ENCODE data around the gene CLEC4A. TPM values are rescaled to one million over a fixed set of nuclear protein-coding genes. Genes with fewer than 3 reads are reported as not detected.
"Not testable (repeated sequence)": the region's sequence is repeated elsewhere in the genome, so short reads cannot be mapped to it uniquely, and the experiment has no call there.

Gene CLEC4A
- total RNA-seq: under 1 TPM in 1 of 2 experiments, not detected in 1; 0.34 TPM

DNA sequence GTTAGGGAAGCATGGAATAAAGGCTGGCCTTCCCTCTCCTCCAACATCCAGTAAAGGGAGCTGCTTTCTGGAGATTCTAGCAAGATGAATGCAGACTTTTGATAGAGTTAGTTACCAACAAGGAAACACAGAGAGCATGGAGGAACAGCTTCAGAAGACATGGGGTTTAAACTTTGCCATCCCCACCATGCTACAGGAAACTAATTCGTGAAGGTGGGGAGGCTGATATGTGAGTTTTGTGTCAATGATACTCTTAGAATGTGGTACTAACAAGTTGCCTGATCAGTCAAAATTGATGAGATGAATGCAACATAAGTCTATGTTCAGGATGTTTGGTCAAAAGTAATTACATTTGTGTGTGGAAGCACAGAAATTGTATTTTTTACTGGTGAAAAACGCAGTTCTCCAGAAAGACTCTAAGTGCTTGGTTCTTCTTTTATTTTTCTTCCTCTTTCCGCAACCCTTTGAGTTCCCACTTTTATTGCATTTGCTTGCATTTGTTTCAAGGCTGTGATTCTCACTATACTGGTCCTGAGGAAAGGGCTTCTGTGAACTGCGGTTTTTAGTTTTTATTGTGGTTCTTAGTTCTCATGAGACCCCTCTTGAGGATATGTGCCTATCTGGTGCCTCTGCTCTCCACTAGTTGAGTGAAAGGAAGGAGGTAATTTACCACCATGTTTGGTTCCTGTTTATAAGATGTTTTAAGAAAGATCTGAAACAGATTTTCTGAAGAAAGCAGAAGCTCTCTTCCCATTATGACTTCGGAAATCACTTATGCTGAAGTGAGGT, at the start of gene CLEC4A:
TSS of gene CLEC4A (plus strand) at position 494 of the 789 bp plus-strand sequence. CDS start at position 756, 262 bp downstream.
- H3K27me3 Mint-ChIP-seq (ENCODE audit: low read depth): no peaks in the 10 kb centered on the region
- no peak for ATAC-seq
- no peak for DNase-seq
- ChIA-PET POLR2A (no interaction called here), CTCF (interaction anchor here (1.2 to 1.5 kb wide), 2 partner anchors 14 to 114 kb away, joined by 3 to 5 read pairs; no protein-coding TSS in a partner anchor)
- H3K27ac Mint-ChIP-seq: no peak within 1 kb of the TSS
- H3K36me3 Mint-ChIP-seq (ENCODE audit: low read depth): peaks cover 4% of the 10 kb centered on the region
- no peaks in the 10 kb centered on the region for H3K9me3 Mint-ChIP-seq (ENCODE audit: insufficient read depth)
- no peak within 1 kb of the TSS for H3K4me3 Mint-ChIP-seq
- peaks cover 19% of the 10 kb centered on the region for H3K4me1 Mint-ChIP-seq (ENCODE audit: low read depth)

DNA sequence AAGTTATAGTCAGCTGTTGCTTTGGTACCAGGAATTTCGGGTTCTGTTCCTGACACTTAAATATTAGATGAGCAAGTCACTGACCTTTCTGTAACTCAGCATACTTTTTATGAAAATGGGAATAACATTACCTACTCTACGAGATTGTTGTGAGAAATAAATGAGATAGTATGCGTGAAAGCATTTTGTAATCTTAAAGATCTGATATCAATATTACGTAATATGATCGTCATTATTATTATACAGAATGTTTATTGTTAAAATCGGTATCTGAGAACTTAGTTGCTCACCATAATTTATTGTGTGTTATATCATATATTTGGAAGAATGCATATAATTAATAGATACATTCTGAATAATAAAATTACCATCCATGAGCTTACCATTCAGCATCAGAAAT, 47.5 kb upstream of the CLEC4A start:
- Mint-ChIP-seq H3K27me3 (ENCODE audit: low read depth) (peaks cover 3% of the 10 kb centered on the region), H3K4me1 (ENCODE audit: low read depth) (peaks cover 25% of the 10 kb centered on the region), H3K36me3 (ENCODE audit: low read depth) (no peaks in the 10 kb centered on the region), H3K4me3 (no peak overlapping the region), H3K27ac (no peak overlapping the region), H3K9me3 (ENCODE audit: insufficient read depth) (no peaks in the 10 kb centered on the region)
- POLR2A ChIA-PET: no interaction called here
- DNase-seq (no peak), ATAC-seq (no peak)
- CTCF ChIA-PET: interaction anchor here (1.0 to 8.1 kb wide), 6 partner anchors 8 to 69 kb away, joined by 3 to 235 read pairs (median 4); partner anchors contain the start of gene C3AR1

DNA sequence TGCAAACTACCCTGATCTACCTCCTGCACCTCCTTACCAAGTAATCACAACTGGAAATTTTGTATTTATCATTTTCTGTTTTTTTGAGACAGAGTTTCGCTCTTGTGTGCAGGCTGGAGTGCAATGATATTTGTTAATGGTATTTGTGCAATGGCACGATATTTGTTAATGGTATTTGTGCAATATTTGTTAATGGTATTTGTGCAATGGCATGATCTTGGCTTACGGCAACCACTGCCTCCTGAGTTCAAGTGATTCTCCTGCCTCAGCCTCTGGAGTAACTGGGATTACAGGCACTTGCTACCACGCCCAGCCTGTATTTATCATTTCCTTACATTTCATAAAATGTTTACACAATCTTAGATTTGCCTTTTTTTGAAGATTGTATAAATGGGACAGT, 47.1 kb upstream of the CLEC4A start:
- H3K36me3 Mint-ChIP-seq (ENCODE audit: low read depth): no peaks in the 10 kb centered on the region
- POLR2A ChIA-PET: interaction anchor here (1.2 kb wide), 1 partner anchor 38 kb away, joined by 6 read pairs; no protein-coding TSS in a partner anchor
- H3K4me1 Mint-ChIP-seq (ENCODE audit: low read depth): peaks cover 29% of the 10 kb centered on the region

DNA sequence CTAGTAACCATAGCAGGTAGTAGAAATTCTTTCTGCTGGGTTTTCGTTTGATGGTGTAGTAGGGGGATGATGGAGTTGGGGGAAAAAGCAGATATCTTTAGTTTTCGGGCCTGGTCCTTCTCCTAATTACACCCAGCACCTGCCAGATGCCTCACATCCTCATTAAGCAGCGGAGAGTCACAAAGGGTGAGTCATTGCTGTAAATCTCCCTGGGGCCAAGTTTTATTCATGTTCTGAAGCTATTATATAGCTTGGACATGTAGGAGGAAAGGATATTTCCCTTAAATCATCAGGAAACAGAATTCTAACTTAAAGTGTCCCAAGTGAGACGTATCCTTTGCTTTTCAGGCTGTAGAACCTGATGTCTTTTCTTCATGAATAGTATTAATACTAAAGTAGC, 46.2 kb upstream of the CLEC4A start:
- DNase-seq: no peak
- POLR2A ChIA-PET: interaction anchor here (1.2 kb wide), 1 partner anchor 38 kb away, joined by 6 read pairs; no protein-coding TSS in a partner anchor
- Mint-ChIP-seq H3K4me1 (ENCODE audit: low read depth) (peaks cover 29% of the 10 kb centered on the region), H3K27me3 (ENCODE audit: low read depth) (no peaks in the 10 kb centered on the region), H3K27ac (no peak overlapping the region), H3K4me3 (no peak overlapping the region), H3K9me3 (ENCODE audit: insufficient read depth) (no peaks in the 10 kb centered on the region), H3K36me3 (ENCODE audit: low read depth) (peaks cover under 1% of the 10 kb centered on the region)
- ATAC-seq: no peak
- CTCF ChIA-PET: interaction anchor here (1.0 to 8.1 kb wide), 11 partner anchors 11 to 144 kb away, joined by 3 to 235 read pairs (median 7); partner anchors contain the start of gene C3AR1

More for the DNA sequence above, 47.1 kb upstream of the CLEC4A start:
- H3K9me3 Mint-ChIP-seq (ENCODE audit: insufficient read depth): no peaks in the 10 kb centered on the region
- CTCF ChIA-PET: interaction anchor here (1.0 to 8.1 kb wide), 9 partner anchors 9 to 143 kb away, joined by 3 to 235 read pairs (median 7); partner anchors contain the start of gene C3AR1
- ATAC-seq (no peak), DNase-seq (no peak)
- H3K4me3 Mint-ChIP-seq: no peak overlapping the region
- no peak overlapping the region for H3K27ac Mint-ChIP-seq
- H3K27me3 Mint-ChIP-seq (ENCODE audit: low read depth): peaks cover 3% of the 10 kb centered on the region

DNA sequence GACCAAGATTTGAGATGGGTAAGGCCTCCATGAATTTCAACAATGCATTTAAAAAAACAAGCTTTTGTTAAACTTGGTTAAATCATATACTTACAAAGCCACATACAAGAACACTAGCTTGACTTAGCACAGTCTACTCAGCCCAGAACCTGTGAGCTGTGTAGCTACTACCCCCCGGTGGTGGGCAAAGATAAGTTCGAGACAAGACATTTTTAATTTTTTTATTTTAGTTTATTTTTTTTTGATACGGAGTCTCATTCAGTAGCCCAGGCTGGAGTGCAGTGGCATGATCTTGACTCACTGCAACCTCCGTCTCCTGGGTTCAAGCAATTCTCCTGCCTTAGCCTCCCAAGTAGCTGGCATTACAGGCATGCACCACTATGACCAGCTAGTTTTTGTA, 45.0 kb upstream of the CLEC4A start:
- CTCF ChIA-PET: interaction anchor here (0.6 to 8.1 kb wide), 30 partner anchors 8 to 436 kb away, joined by 3 to 235 read pairs (median 6); partner anchors contain the start of genes C3AR1 and FOXJ2
- ATAC-seq (no peak), DNase-seq (peak; percentile 72)
- peaks cover 8% of the 10 kb centered on the region for H3K36me3 Mint-ChIP-seq (ENCODE audit: low read depth)
- H3K4me3 Mint-ChIP-seq: no peak overlapping the region
- POLR2A ChIA-PET: interaction anchor here (0.8 to 1.4 kb wide), 8 partner anchors 12 to 143 kb away, joined by 3 to 7 read pairs (median 4); partner anchors contain the start of genes C3AR1 and SLC2A3
- no peak overlapping the region for H3K27ac Mint-ChIP-seq
- H3K9me3 Mint-ChIP-seq (ENCODE audit: insufficient read depth): no peaks in the 10 kb centered on the region
- no peaks in the 10 kb centered on the region for H3K27me3 Mint-ChIP-seq (ENCODE audit: low read depth)
- peaks cover 31% of the 10 kb centered on the region for H3K4me1 Mint-ChIP-seq (ENCODE audit: low read depth)

DNA sequence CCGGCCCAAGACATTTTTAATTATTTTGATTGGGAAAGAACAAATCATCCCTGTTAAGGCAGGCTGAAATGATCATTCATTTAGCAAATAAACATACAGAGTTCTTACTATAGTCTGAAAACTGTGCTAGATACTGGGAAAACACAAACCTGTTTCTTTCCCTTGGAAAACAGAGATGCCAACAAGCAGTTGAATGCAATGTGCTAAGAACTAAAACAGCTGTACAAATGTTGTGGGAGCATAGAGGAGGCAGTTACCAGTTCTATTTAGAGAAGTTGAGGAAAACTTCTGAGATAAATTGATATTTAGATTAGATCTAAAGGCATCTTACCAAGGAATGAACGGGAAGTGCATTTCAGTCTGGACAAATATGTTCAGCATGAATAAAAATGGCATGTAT, 44.5 kb upstream of the CLEC4A start:
- ChIA-PET POLR2A (interaction anchor here (0.8 to 1.4 kb wide), 6 partner anchors 12 to 118 kb away, joined by 3 to 7 read pairs (median 4); partner anchors contain the start of gene C3AR1), CTCF (interaction anchor here (0.6 to 8.1 kb wide), 24 partner anchors 9 to 246 kb away, joined by 3 to 235 read pairs (median 7); partner anchors contain the start of genes C3AR1 and FOXJ2)
- no peak for DNase-seq
- ATAC-seq: no peak
- Mint-ChIP-seq H3K4me3 (no peak overlapping the region), H3K36me3 (ENCODE audit: low read depth) (peaks cover 9% of the 10 kb centered on the region), H3K4me1 (ENCODE audit: low read depth) (peaks cover 37% of the 10 kb centered on the region), H3K27ac (no peak overlapping the region), H3K27me3 (ENCODE audit: low read depth) (no peaks in the 10 kb centered on the region), H3K9me3 (ENCODE audit: insufficient read depth) (no peaks in the 10 kb centered on the region)

DNA sequence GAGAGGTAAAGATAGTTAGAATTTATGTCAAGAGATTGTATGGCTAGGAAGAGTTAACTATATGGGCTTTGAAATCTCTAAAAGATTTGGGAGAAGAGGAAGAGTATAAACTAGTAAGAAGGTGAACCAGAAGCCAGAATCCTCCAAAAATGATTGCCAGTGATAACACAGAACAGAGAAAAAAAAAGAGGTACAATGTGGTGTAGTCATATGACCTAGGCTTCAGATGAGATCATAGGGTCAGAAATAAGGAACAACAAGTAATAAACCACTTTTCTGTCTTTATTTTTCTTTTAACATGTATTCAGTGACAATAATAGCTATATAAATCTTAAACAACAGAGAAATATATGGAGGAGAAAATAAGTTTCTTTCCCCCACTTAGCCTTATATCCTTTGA, 43.3 kb upstream of the CLEC4A start:
- ATAC-seq (no peak), DNase-seq (no peak)
- Mint-ChIP-seq H3K4me3 (peak overlapping the region; percentile 0), H3K4me1 (ENCODE audit: low read depth) (peaks cover 47% of the 10 kb centered on the region), H3K9me3 (ENCODE audit: insufficient read depth) (no peaks in the 10 kb centered on the region), H3K36me3 (ENCODE audit: low read depth) (peaks cover 18% of the 10 kb centered on the region), H3K27me3 (ENCODE audit: low read depth) (no peaks in the 10 kb centered on the region), H3K27ac (peak overlapping the region; percentile 54)
- ChIA-PET POLR2A (no interaction called here), CTCF (interaction anchor here (1.0 to 8.1 kb wide), 3 partner anchors 10 to 147 kb away, joined by 3 to 235 read pairs (median 4); no protein-coding TSS in a partner anchor)

DNA sequence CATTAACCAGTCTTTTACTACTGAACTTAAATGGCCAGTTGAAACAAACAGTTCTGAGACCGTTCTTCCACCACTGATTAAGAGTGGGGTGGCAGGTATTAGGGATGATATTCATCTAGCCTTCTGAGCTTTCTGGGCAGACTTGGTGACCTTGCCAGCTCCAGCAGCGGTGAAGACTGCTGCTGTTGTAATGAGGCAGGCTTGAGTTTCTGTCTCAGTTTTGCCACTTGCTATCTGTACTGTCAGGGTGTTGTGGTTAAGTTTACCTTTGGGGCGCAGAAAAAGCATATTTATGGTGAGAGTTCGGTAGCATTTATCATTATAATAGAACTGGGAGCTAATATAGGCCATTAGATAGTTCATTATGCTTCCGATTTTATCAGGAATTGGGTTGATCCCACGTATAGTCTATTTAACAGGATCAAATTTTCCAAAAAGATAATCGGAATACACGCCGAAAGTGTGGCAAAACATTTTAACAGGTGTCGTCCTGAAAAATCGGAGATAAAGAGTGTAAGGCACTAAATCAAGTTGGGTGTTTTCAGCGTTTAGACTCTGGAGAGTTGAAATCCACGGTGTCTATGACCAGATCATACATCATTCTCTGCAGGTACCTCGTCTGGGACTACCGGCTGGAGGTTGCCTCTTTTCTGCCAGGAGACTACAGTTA, 42.0 kb upstream of the CLEC4A start:
- Mint-ChIP-seq H3K4me3 (peak overlapping the region; percentile 95), H3K27me3 (ENCODE audit: low read depth) (no peaks in the 10 kb centered on the region), H3K9me3 (ENCODE audit: insufficient read depth) (no peaks in the 10 kb centered on the region), H3K27ac (peak overlapping the region; percentile 97), H3K36me3 (ENCODE audit: low read depth) (peaks cover 25% of the 10 kb centered on the region), H3K4me1 (ENCODE audit: low read depth) (peaks cover 55% of the 10 kb centered on the region)
- peak; percentile 22 for ATAC-seq
- DNase-seq: peak; percentile 57
- POLR2A ChIA-PET: interaction anchor here (0.6 to 1.2 kb wide), 7 partner anchors 8 to 146 kb away, joined by 3 to 5 read pairs (median 3); partner anchors contain the start of gene C3AR1
- CTCF ChIA-PET: interaction anchor here (1.0 to 1.2 kb wide), 3 partner anchors 12 to 36 kb away, joined by 4 to 5 read pairs (median 4); partner anchors contain the start of gene C3AR1

DNA sequence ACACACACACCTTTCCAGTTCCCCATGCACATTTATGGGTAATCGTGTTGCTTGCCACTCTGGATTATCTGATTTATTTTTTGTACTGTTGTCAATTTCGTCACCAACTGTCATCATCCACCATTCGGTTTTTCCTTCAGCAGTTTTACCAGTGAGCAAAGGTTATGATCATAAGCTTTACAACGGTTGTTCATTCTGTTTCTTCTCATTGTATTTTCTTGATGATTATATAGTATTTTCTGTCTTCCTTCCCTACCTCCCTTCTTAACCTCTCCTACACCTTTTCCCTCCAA, 40.7 kb upstream of the CLEC4A start:
- POLR2A ChIA-PET: interaction anchor here (0.8 to 2.4 kb wide), 3 partner anchors 51 to 216 kb away, joined by 5 to 8 read pairs (median 6); partner anchors contain the start of gene FOXJ2

DNA sequence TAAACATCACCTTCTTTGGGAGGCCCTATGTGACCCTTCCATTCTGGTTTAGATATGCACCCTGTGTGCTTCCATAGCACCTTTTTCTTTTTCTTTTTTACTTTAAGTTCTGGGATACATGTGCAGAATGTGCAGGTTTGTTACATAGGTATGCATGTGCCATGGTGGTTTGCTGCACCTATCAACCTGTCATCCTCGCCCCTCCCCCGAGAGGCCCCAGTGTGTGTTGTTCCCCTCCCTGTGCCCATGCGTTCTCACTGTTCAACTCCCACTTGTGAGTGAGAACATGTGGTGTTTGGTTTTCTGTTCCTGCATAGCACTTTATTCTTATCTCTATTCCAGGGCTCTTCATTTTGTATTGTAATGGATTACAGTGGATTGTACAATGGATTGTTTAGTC, 39.1 kb upstream of the CLEC4A start:
- Mint-ChIP-seq H3K4me1 (ENCODE audit: low read depth) (peaks cover 68% of the 10 kb centered on the region), H3K36me3 (ENCODE audit: low read depth) (peaks cover 35% of the 10 kb centered on the region), H3K4me3 (peak overlapping the region; percentile 95), H3K27ac (peak overlapping the region; percentile 55)
- CTCF ChIA-PET; ATAC-seq; H3K9me3 Mint-ChIP-seq (ENCODE audit: insufficient read depth); H3K27me3 Mint-ChIP-seq (ENCODE audit: low read depth): not testable (repeated sequence)
- POLR2A ChIA-PET: interaction anchor here (0.7 to 2.4 kb wide), 2 partner anchors 57 to 59 kb away, joined by 3 to 5 read pairs; no protein-coding TSS in a partner anchor
- DNase-seq: peak; percentile 38

More for the DNA sequence above, 40.7 kb upstream of the CLEC4A start:
- Mint-ChIP-seq H3K36me3 (ENCODE audit: low read depth) (peaks cover 30% of the 10 kb centered on the region), H3K4me3 (peak overlapping the region; percentile 95), H3K9me3 (ENCODE audit: insufficient read depth) (no peaks in the 10 kb centered on the region), H3K27ac (peak overlapping the region; percentile 97), H3K4me1 (ENCODE audit: low read depth) (peaks cover 65% of the 10 kb centered on the region), H3K27me3 (ENCODE audit: low read depth) (no peaks in the 10 kb centered on the region)
- ATAC-seq (no peak), DNase-seq (peak; percentile 28)
- CTCF ChIA-PET: interaction anchor here (1.1 to 1.2 kb wide), 2 partner anchors 28 to 37 kb away, joined by 3 read pairs; no protein-coding TSS in a partner anchor

DNA sequence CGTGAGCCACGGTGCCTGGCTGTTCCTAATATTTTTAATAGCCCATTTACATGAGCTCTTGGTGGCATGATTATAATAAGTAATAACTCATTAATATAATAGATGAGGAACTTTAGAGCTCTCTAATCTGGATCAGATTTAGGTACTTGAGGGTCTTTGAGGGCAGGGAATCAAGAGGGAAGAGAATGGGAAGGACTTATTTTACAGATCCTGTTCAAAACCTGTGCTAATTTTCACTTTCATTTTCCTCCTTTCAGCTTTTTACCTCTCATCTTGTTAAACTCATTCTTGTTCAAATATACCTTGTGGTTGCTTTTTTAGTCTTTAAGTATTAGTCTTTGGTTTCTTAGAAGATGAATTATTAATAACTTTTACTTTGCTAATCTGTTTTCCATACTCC, 35.8 kb upstream of the CLEC4A start:
- H3K4me1 Mint-ChIP-seq (ENCODE audit: low read depth): peaks cover 59% of the 10 kb centered on the region
- ChIA-PET POLR2A (interaction anchor here (1.0 to 1.4 kb wide), 2 partner anchors 151 to 152 kb away, joined by 3 to 4 read pairs; partner anchors contain the start of gene SLC2A3), CTCF (interaction anchor here (1.5 to 4.0 kb wide), 5 partner anchors 10 to 144 kb away, joined by 3 to 24 read pairs (median 5); no protein-coding TSS in a partner anchor)
- no peaks in the 10 kb centered on the region for H3K9me3 Mint-ChIP-seq (ENCODE audit: insufficient read depth)
- peaks cover 59% of the 10 kb centered on the region for H3K36me3 Mint-ChIP-seq (ENCODE audit: low read depth)
- ATAC-seq (no peak), DNase-seq (no peak)
- H3K27ac Mint-ChIP-seq: peak overlapping the region; percentile 92
- H3K4me3 Mint-ChIP-seq: peak overlapping the region; percentile 64
- H3K27me3 Mint-ChIP-seq (ENCODE audit: low read depth): no peaks in the 10 kb centered on the region

All from activated CD8-positive, alpha-beta T cell treated with anti-CD3 and anti-CD28 coated beads, Interleukin-2, amount 10 ng/mL, durations not matched to agents 7 days and 5 days (primary cell).